ENCODE measurements around the gene APH1A.

APH1A gene

GRCh38 chr1:150281221-150281757, 12.5 kb upstream of the APH1A start:
- H3K56ac ChIP-seq (ENCODE audit: low read length) = peak overlapping the region; percentile 53
- peak overlapping the region; percentile 39 for H3K9ac ChIP-seq (ENCODE audit: low read length)
- H3K4ac ChIP-seq (ENCODE audit: low read depth, low read length) = no peak overlapping the region
- DNase-seq = peak; percentile 86
- WGBS (ENCODE audit: extremely low coverage, insufficient coverage, low lambda C conversion rate) = no CpG with 5 or more reads among the region's 15 CpGs
- H3K27ac ChIP-seq (ENCODE audit: low read depth, low read length) = no peak overlapping the region
- H2AK5ac ChIP-seq (ENCODE audit: low read length) = no peak overlapping the region
- H3K36me3 ChIP-seq (ENCODE audit: control insufficient read depth, insufficient read depth, low read length) = no peaks in the 10 kb centered on the region
- peak overlapping the region; percentile 28 for H3K4me3 ChIP-seq (ENCODE audit: low read length)
- H3K23ac ChIP-seq (ENCODE audit: low read length) = no peak overlapping the region
- H3K4me2 ChIP-seq (ENCODE audit: low read length) = peak overlapping the region; percentile 27
- no peak overlapping the region for H4K5ac ChIP-seq (ENCODE audit: low read length)
- no peak overlapping the region for H2BK15ac ChIP-seq (replicated peaks; ENCODE audit: low read depth)
- H3K27me3 ChIP-seq (ENCODE audit: insufficient read depth, low read length, poor library complexity) = peaks cover 3% of the 10 kb centered on the region
- no peaks in the 10 kb centered on the region for H3K79me2 ChIP-seq (ENCODE audit: control insufficient read depth, insufficient read depth, low read length)
- peak overlapping the region; percentile 63 for H3K18ac ChIP-seq (ENCODE audit: low read length)
- no peak overlapping the region for H2BK120ac ChIP-seq (ENCODE audit: low read depth, low read length)
- peaks cover 4% of the 10 kb centered on the region for H3K4me1 ChIP-seq (ENCODE audit: control insufficient read depth, low read depth, low read length)
- H2BK5ac ChIP-seq (ENCODE audit: low read length) = no peak overlapping the region
- no peak overlapping the region for H4K8ac ChIP-seq (ENCODE audit: low read depth, low read length)
- no peaks in the 10 kb centered on the region for H3K79me1 ChIP-seq (ENCODE audit: low read length)

- DNase-seq = no peak
- Histone ChIP-seq H2AK5ac (ENCODE audit: low read length) (no peak overlapping the region), H2BK120ac (ENCODE audit: low read depth, low read length) (no peak overlapping the region), H3K4me1 (ENCODE audit: control insufficient read depth, low read depth, low read length) (peaks cover 4% of the 10 kb centered on the region), H3K79me1 (ENCODE audit: low read length) (no peaks in the 10 kb centered on the region), H3K4me3 (ENCODE audit: low read length) (no peak overlapping the region), H3K4me2 (ENCODE audit: low read length) (no peak overlapping the region), H3K9ac (ENCODE audit: low read length) (no peak overlapping the region), H3K4ac (ENCODE audit: low read depth, low read length) (no peak overlapping the region), H3K27ac (ENCODE audit: low read depth, low read length) (no peak overlapping the region), H2BK15ac (replicated peaks; ENCODE audit: low read depth) (no peak overlapping the region), H3K27me3 (ENCODE audit: insufficient read depth, low read length, poor library complexity) (peaks cover 3% of the 10 kb centered on the region), H3K23ac (ENCODE audit: low read length) (no peak overlapping the region), H3K18ac (ENCODE audit: low read length) (no peak overlapping the region), H3K56ac (ENCODE audit: low read length) (no peak overlapping the region), H4K5ac (ENCODE audit: low read length) (no peak overlapping the region), H2BK5ac (ENCODE audit: low read length) (no peak overlapping the region), H3K36me3 (ENCODE audit: control insufficient read depth, insufficient read depth, low read length) (no peaks in the 10 kb centered on the region), H4K8ac (ENCODE audit: low read depth, low read length) (no peak overlapping the region), H3K79me2 (ENCODE audit: control insufficient read depth, insufficient read depth, low read length) (no peaks in the 10 kb centered on the region)
- WGBS (ENCODE audit: extremely low coverage, insufficient coverage, low lambda C conversion rate) = no CpG with 5 or more reads among the region's 6 CpGs
Observed at GRCh38 chr1:150280138-150280707, 11.4 kb upstream of the APH1A start.

- no peaks in the 10 kb centered on the region for H3K36me3 ChIP-seq (ENCODE audit: control insufficient read depth, insufficient read depth, low read length)
- H2BK15ac ChIP-seq (replicated peaks; ENCODE audit: low read depth) = no peak overlapping the region
- no peak overlapping the region for H3K4me3 ChIP-seq (ENCODE audit: low read length)
- peaks cover 3% of the 10 kb centered on the region for H3K79me2 ChIP-seq (ENCODE audit: control insufficient read depth, insufficient read depth, low read length)
- H4K5ac ChIP-seq (ENCODE audit: low read length) = no peak overlapping the region
- no peaks in the 10 kb centered on the region for H3K27me3 ChIP-seq (ENCODE audit: insufficient read depth, low read length, poor library complexity)
- H3K27ac ChIP-seq (ENCODE audit: low read depth, low read length) = no peak overlapping the region
- H2BK5ac ChIP-seq (ENCODE audit: low read length) = no peak overlapping the region
- no peak overlapping the region for H4K8ac ChIP-seq (ENCODE audit: low read depth, low read length)
- DNase-seq = no peak
- no peak overlapping the region for H3K23ac ChIP-seq (ENCODE audit: low read length)
- H3K9ac ChIP-seq (ENCODE audit: low read length) = peak overlapping the region; percentile 69
- H2AK5ac ChIP-seq (ENCODE audit: low read length) = no peak overlapping the region
- H3K79me1 ChIP-seq (ENCODE audit: low read length) = peaks cover under 1% of the 10 kb centered on the region
- H3K56ac ChIP-seq (ENCODE audit: low read length) = no peak overlapping the region
- H3K4ac ChIP-seq (ENCODE audit: low read depth, low read length) = no peak overlapping the region
- no CpG with 5 or more reads among the region's 1 CpG for WGBS (ENCODE audit: extremely low coverage, insufficient coverage, low lambda C conversion rate)
- no peak overlapping the region for H3K18ac ChIP-seq (ENCODE audit: low read length)
- no peak overlapping the region for H3K4me2 ChIP-seq (ENCODE audit: low read length)
- peaks cover 3% of the 10 kb centered on the region for H3K4me1 ChIP-seq (ENCODE audit: control insufficient read depth, low read depth, low read length)
- H2BK120ac ChIP-seq (ENCODE audit: low read depth, low read length) = no peak overlapping the region
Observed at GRCh38 chr1:150273311-150273710, 4.5 kb upstream of the APH1A start.

GRCh38 chr1:150271291-150271959, 2.6 kb upstream of the APH1A start:
- H3K36me3 ChIP-seq (ENCODE audit: control insufficient read depth, insufficient read depth, low read length) = peaks cover 1% of the 10 kb centered on the region
- H3K79me2 ChIP-seq (ENCODE audit: control insufficient read depth, insufficient read depth, low read length) = peaks cover 20% of the 10 kb centered on the region
- WGBS (ENCODE audit: extremely low coverage, insufficient coverage, low lambda C conversion rate) = no CpG with 5 or more reads among the region's 7 CpGs
- H2BK15ac ChIP-seq (replicated peaks; ENCODE audit: low read depth) = no peak overlapping the region
- H3K27me3 ChIP-seq (ENCODE audit: insufficient read depth, low read length, poor library complexity) = no peaks in the 10 kb centered on the region
- peaks cover 10% of the 10 kb centered on the region for H3K4me1 ChIP-seq (ENCODE audit: control insufficient read depth, low read depth, low read length)
- peak overlapping the region; percentile 58 for H2AK5ac ChIP-seq (ENCODE audit: low read length)
- no peak overlapping the region for H3K4me3 ChIP-seq (ENCODE audit: low read length)
- DNase-seq = no peak
- no peak overlapping the region for H4K5ac ChIP-seq (ENCODE audit: low read length)
- no peak overlapping the region for H2BK5ac ChIP-seq (ENCODE audit: low read length)
- no peak overlapping the region for H2BK120ac ChIP-seq (ENCODE audit: low read depth, low read length)
- H3K9ac ChIP-seq (ENCODE audit: low read length) = no peak overlapping the region
- H3K4me2 ChIP-seq (ENCODE audit: low read length) = no peak overlapping the region
- peaks cover 16% of the 10 kb centered on the region for H3K79me1 ChIP-seq (ENCODE audit: low read length)
- H3K4ac ChIP-seq (ENCODE audit: low read depth, low read length) = no peak overlapping the region
- no peak overlapping the region for H3K56ac ChIP-seq (ENCODE audit: low read length)
- H3K18ac ChIP-seq (ENCODE audit: low read length) = no peak overlapping the region
- H3K27ac ChIP-seq (ENCODE audit: low read depth, low read length) = no peak overlapping the region
- H4K8ac ChIP-seq (ENCODE audit: low read depth, low read length) = no peak overlapping the region
- H3K23ac ChIP-seq (ENCODE audit: low read length) = no peak overlapping the region

GRCh38 chr1:150269451-150269850, 635 bp upstream of the APH1A start:
- no CpG with 5 or more reads among the region's 10 CpGs for WGBS (ENCODE audit: extremely low coverage, insufficient coverage, low lambda C conversion rate)
- Histone ChIP-seq H3K23ac (ENCODE audit: low read length) (no peak overlapping the region), H4K8ac (ENCODE audit: low read depth, low read length) (no peak overlapping the region), H2BK5ac (ENCODE audit: low read length) (no peak overlapping the region), H3K9ac (ENCODE audit: low read length) (peak overlapping the region; percentile 43), H3K4me3 (ENCODE audit: low read length) (peak overlapping the region; percentile 7), H3K4ac (ENCODE audit: low read depth, low read length) (no peak overlapping the region), H2AK5ac (ENCODE audit: low read length) (no peak overlapping the region), H3K79me1 (ENCODE audit: low read length) (peaks cover 20% of the 10 kb centered on the region), H3K36me3 (ENCODE audit: control insufficient read depth, insufficient read depth, low read length) (peaks cover 6% of the 10 kb centered on the region), H3K79me2 (ENCODE audit: control insufficient read depth, insufficient read depth, low read length) (peaks cover 22% of the 10 kb centered on the region), H2BK15ac (replicated peaks; ENCODE audit: low read depth) (no peak overlapping the region), H3K4me1 (ENCODE audit: control insufficient read depth, low read depth, low read length) (peaks cover 10% of the 10 kb centered on the region), H3K18ac (ENCODE audit: low read length) (no peak overlapping the region), H3K27me3 (ENCODE audit: insufficient read depth, low read length, poor library complexity) (no peaks in the 10 kb centered on the region), H3K27ac (ENCODE audit: low read depth, low read length) (peak overlapping the region; percentile 46), H4K5ac (ENCODE audit: low read length) (peak overlapping the region; percentile 26), H3K4me2 (ENCODE audit: low read length) (peak overlapping the region; percentile 24), H2BK120ac (ENCODE audit: low read depth, low read length) (no peak overlapping the region), H3K56ac (ENCODE audit: low read length) (peak overlapping the region; percentile 73)
- DNase-seq = no peak

Data from mesendoderm (in vitro differentiated cells).